GM23248 (cell line): ENCODE results near the gene CRTAC1.

Experiments used
- EZH2 ChIP-seq: fragments of 200-600 bp; sonication (generic); IDR thresholded peaks from 2 replicates; pipeline ENCODE4 v1.6.1; 2018; ENCODE audit warnings: antibody characterized with exemption, mild to moderate bottlenecking; ENCODE audit not compliant: insufficient read depth, poor library complexity, severe bottlenecking
- EZH2phosphoT487 ChIP-seq: fragments of 200-600 bp; sonication (generic); IDR thresholded peaks from 2 replicates; pipeline ENCODE4 v1.6.1; 2018; ENCODE audit warnings: antibody characterized with exemption, moderate library complexity, mild to moderate bottlenecking, low read depth; ENCODE audit not compliant: insufficient read depth

DNA sequence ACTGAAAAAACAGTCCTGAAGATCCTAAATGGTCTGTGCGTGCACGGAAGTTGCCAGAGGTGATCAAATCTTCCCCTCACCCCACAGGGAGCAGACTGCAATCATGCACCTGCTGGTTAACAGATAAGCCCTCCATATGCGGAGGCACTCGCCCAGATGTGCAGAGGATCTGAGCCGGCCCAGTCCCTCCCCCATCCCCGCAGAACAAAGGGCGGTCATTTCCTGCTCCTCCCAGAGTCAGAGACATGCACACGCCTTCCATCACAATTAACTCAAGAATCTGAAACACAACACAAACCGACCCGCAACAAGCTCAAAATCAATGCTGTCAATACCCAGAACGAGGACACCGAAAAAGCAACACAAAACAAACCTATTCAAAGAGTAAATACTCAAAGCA is 24.2 kb downstream of the CRTAC1 start:
- TF ChIP-seq EZH2 (no peak), EZH2phosphoT487 (no peak)
